HEK293 (cell line): Measurements from ENCODE around the gene SECTM1.

Source experiments
- CTCF ChIA-PET: fragments of 350-600 bp; formaldehyde crosslinking; extraction: SDS; loops from one replicate; lab custom pipeline; 2021; ENCODE audit warnings: antibody characterized with exemption; lab: Yijun Ruan, JAX
- POLR2A ChIA-PET: fragments of 300-600 bp; formaldehyde crosslinking; extraction: SDS; loops from one replicate; lab custom pipeline; 2020; ENCODE audit warnings: antibody characterized with exemption, inconsistent platforms; lab: Yijun Ruan, JAX
- H3K27ac ChIP-seq: fragments of 200-500 bp; sonication (Bioruptor generic); 2 replicates; pipeline ENCODE4 v1.5.1; 2014; ENCODE audit warnings: low read depth, low read length, control low read depth, inconsistent platforms; ENCODE audit errors: extremely low read depth
- H3K36me3 ChIP-seq, 2 experiments: fragments of 200-500 bp in 1 of 2; sonication (Bioruptor generic) in 1 of 2; 1 replicate in 1 of 2; 2 replicates in 1 of 2; pipeline ENCODE4 v1.5.1; 2014 to 2017; ENCODE audit warnings: inconsistent platforms in 2 of 2, low read length in 2 of 2; ENCODE audit not compliant: control insufficient read depth in 2 of 2, insufficient read depth in 1 of 2
- H3K4me1 ChIP-seq: fragments of 200-500 bp; sonication (Bioruptor generic); 2 replicates; pipeline ENCODE4 v1.5.1; 2014; ENCODE audit warnings: mild to moderate bottlenecking, low read length, inconsistent platforms; ENCODE audit not compliant: control insufficient read depth, insufficient read depth
- H3K4me3 ChIP-seq: 2 replicates; pipeline ENCODE4 v1.5.1; 2011; ENCODE audit warnings: low read depth, mild to moderate bottlenecking, control low read depth, low read length, moderate library complexity
- H3K9me3 ChIP-seq: fragments of 200-500 bp; sonication (Bioruptor generic); 2 replicates; pipeline ENCODE4 v1.5.1; 2014; ENCODE audit warnings: low read depth, low read length, inconsistent platforms; ENCODE audit not compliant: control insufficient read depth, insufficient read depth
- MYNN ChIP-seq: fragments of 450-650 bp; formaldehyde crosslinking; IDR thresholded peaks from 2 replicates; pipeline ENCODE4 v1.5.1; 2016; ENCODE audit warnings: missing biosample characterization, missing genetic modification characterization, borderline replicate concordance
- SCRT1 ChIP-seq: fragments of 450-650 bp; formaldehyde crosslinking; IDR thresholded peaks from 2 replicates; pipeline ENCODE4 v1.5.1; 2016; ENCODE audit warnings: missing biosample characterization, missing genetic modification characterization, borderline replicate concordance
- SP2 ChIP-seq: fragments of 450-650 bp; formaldehyde crosslinking; IDR thresholded peaks from 2 replicates; pipeline ENCODE4 v1.5.1; 2016; ENCODE audit warnings: missing biosample characterization, missing genetic modification characterization
- TCF7L2 ChIP-seq: IDR thresholded peaks from 2 replicates; pipeline ENCODE4 v1.6.1; 2011; ENCODE audit warnings: low read depth, mild to moderate bottlenecking, inconsistent platforms, low read length, moderate library complexity, borderline replicate concordance
- YY2 ChIP-seq: fragments of 450-650 bp; formaldehyde crosslinking; IDR thresholded peaks from 2 replicates; pipeline ENCODE4 v1.5.1; 2016; ENCODE audit warnings: missing biosample characterization, missing genetic modification characterization
- ZFHX2 ChIP-seq: fragments of 450-650 bp; formaldehyde crosslinking; conservative IDR thresholded peaks from 2 replicates; pipeline ENCODE4 v1.5.1; 2016; ENCODE audit warnings: missing biosample characterization, missing genetic modification characterization
- ZNF292 ChIP-seq: fragments of 450-650 bp; formaldehyde crosslinking; IDR thresholded peaks from 2 replicates; pipeline ENCODE4 v1.5.1; 2016; ENCODE audit warnings: low read depth, missing biosample characterization, missing genetic modification characterization, borderline replicate concordance
- ZNF600 ChIP-seq: fragments of 450-650 bp; formaldehyde crosslinking; IDR thresholded peaks from 2 replicates; pipeline ENCODE4 v1.5.1; 2016; ENCODE audit warnings: missing biosample characterization, missing genetic modification characterization
- ZNF654 ChIP-seq: fragments of 450-650 bp; formaldehyde crosslinking; IDR thresholded peaks from 2 replicates; pipeline ENCODE4 v1.5.1; 2016; ENCODE audit warnings: low read depth, missing biosample characterization, missing genetic modification characterization
- ZNF76 ChIP-seq: fragments of 450-650 bp; formaldehyde crosslinking; IDR thresholded peaks from 2 replicates; pipeline ENCODE4; 2016; ENCODE audit warnings: low read depth, missing biosample characterization, missing genetic modification characterization, borderline replicate concordance
- TF ChIP-seq, protein P1 (sequence below): fragments of 450-650 bp; formaldehyde crosslinking; IDR thresholded peaks from 2 replicates; pipeline ENCODE4 v1.5.1; 2016; ENCODE audit warnings: missing biosample characterization, missing genetic modification characterization, borderline replicate concordance
- TF ChIP-seq, protein P2 (sequence below): fragments of 450-650 bp; formaldehyde crosslinking; IDR thresholded peaks from 2 replicates; pipeline ENCODE4 v1.5.1; 2016; ENCODE audit warnings: missing biosample characterization, missing genetic modification characterization
- TF ChIP-seq, protein P3 (sequence below): fragments of 450-650 bp; formaldehyde crosslinking; IDR thresholded peaks from 2 replicates; pipeline ENCODE4 v1.5.1; 2016; ENCODE audit warnings: missing biosample characterization, missing genetic modification characterization
- TF ChIP-seq, protein P4 (sequence below): fragments of 450-650 bp; formaldehyde crosslinking; IDR thresholded peaks from 2 replicates; pipeline ENCODE4 v1.5.1; 2016; ENCODE audit warnings: missing biosample characterization, missing genetic modification characterization

SECTM1 gene

DNA sequence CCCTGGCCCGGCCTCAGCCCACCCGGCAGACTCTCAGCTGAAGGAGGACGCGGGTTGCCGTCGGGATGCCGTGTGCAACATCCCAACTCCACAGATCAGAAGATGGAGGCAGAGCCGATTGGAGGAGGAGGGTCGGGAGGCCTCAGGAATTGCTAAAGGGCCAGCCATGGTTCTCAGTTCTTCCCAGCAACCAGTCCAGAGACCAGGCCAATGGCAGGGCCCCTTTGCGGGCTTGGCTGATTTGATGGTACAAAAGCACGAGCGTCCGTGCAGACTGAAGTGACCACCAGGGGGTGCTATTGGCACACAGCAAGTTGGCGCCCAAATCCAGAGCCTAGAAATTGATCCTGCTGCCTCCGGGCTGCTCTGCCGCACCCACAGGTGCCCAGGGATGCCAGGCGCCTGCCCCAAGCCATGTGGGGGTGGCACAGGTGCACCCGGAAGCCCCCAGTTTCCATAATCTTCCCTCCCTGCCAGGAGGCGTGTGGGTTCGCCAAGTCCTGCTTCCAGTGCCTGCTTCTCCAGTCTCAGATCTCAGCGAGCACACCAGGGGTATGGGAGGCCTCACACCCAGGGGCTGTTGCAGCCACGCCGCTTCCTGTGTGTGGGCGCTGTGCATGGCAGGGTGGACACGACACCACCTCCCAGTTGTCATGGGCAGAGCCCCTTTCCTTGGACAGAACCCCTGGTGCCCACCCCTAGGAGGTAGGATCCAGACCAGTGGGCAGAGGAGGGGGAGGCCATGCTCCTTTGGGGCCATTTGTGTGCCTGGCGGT lies 18.3 kb upstream of the SECTM1 start (continued):
- TF ChIP-seq YY2 (tag by site-specific recombination) (no peak), ZNF654 (tag by site-specific recombination) (peak; percentile 91), SP2 (tag by site-specific recombination) (no peak), ZNF600 (peak; percentile 88), SCRT1 (tag by site-specific recombination) (peak; percentile 95), MYNN (tag by site-specific recombination) (no peak), ZFHX2 (peak; percentile 50)
- TF ChIP-seq, protein P1, sequence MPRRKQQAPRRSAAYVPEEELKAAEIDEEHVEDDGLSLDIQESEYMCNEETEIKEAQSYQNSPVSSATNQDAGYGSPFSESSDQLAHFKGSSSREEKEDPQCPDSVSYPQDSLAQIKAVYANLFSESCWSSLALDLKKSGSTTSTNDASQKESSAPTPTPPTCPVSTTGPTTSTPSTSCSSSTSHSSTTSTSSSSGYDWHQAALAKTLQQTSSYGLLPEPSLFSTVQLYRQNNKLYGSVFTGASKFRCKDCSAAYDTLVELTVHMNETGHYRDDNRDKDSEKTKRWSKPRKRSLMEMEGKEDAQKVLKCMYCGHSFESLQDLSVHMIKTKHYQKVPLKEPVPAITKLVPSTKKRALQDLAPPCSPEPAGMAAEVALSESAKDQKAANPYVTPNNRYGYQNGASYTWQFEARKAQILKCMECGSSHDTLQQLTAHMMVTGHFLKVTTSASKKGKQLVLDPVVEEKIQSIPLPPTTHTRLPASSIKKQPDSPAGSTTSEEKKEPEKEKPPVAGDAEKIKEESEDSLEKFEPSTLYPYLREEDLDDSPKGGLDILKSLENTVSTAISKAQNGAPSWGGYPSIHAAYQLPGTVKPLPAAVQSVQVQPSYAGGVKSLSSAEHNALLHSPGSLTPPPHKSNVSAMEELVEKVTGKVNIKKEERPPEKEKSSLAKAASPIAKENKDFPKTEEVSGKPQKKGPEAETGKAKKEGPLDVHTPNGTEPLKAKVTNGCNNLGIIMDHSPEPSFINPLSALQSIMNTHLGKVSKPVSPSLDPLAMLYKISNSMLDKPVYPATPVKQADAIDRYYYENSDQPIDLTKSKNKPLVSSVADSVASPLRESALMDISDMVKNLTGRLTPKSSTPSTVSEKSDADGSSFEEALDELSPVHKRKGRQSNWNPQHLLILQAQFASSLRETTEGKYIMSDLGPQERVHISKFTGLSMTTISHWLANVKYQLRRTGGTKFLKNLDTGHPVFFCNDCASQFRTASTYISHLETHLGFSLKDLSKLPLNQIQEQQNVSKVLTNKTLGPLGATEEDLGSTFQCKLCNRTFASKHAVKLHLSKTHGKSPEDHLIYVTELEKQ (tag by site-specific recombination), result no peak
- TF ChIP-seq, protein P2, sequence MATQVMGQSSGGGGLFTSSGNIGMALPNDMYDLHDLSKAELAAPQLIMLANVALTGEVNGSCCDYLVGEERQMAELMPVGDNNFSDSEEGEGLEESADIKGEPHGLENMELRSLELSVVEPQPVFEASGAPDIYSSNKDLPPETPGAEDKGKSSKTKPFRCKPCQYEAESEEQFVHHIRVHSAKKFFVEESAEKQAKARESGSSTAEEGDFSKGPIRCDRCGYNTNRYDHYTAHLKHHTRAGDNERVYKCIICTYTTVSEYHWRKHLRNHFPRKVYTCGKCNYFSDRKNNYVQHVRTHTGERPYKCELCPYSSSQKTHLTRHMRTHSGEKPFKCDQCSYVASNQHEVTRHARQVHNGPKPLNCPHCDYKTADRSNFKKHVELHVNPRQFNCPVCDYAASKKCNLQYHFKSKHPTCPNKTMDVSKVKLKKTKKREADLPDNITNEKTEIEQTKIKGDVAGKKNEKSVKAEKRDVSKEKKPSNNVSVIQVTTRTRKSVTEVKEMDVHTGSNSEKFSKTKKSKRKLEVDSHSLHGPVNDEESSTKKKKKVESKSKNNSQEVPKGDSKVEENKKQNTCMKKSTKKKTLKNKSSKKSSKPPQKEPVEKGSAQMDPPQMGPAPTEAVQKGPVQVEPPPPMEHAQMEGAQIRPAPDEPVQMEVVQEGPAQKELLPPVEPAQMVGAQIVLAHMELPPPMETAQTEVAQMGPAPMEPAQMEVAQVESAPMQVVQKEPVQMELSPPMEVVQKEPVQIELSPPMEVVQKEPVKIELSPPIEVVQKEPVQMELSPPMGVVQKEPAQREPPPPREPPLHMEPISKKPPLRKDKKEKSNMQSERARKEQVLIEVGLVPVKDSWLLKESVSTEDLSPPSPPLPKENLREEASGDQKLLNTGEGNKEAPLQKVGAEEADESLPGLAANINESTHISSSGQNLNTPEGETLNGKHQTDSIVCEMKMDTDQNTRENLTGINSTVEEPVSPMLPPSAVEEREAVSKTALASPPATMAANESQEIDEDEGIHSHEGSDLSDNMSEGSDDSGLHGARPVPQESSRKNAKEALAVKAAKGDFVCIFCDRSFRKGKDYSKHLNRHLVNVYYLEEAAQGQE (tag by site-specific recombination), result peak; percentile 30; the same call in 1 of the 2 replicates
- TF ChIP-seq, protein P3, sequence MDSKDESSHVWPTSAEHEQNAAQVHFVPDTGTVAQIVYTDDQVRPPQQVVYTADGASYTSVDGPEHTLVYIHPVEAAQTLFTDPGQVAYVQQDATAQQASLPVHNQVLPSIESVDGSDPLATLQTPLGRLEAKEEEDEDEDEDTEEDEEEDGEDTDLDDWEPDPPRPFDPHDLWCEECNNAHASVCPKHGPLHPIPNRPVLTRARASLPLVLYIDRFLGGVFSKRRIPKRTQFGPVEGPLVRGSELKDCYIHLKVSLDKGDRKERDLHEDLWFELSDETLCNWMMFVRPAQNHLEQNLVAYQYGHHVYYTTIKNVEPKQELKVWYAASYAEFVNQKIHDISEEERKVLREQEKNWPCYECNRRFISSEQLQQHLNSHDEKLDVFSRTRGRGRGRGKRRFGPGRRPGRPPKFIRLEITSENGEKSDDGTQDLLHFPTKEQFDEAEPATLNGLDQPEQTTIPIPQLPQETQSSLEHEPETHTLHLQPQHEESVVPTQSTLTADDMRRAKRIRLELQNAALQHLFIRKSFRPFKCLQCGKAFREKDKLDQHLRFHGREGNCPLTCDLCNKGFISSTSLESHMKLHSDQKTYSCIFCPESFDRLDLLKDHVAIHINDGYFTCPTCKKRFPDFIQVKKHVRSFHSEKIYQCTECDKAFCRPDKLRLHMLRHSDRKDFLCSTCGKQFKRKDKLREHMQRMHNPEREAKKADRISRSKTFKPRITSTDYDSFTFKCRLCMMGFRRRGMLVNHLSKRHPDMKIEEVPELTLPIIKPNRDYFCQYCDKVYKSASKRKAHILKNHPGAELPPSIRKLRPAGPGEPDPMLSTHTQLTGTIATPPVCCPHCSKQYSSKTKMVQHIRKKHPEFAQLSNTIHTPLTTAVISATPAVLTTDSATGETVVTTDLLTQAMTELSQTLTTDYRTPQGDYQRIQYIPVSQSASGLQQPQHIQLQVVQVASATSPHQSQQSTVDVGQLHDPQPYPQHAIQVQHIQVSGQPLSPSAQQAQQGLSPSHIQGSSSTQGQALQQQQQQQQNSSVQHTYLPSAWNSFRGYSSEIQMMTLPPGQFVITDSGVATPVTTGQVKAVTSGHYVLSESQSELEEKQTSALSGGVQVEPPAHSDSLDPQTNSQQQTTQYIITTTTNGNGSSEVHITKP (tag by site-specific recombination), result no peak
- TF ChIP-seq, all 188 proteins: peak for 22

DNA sequence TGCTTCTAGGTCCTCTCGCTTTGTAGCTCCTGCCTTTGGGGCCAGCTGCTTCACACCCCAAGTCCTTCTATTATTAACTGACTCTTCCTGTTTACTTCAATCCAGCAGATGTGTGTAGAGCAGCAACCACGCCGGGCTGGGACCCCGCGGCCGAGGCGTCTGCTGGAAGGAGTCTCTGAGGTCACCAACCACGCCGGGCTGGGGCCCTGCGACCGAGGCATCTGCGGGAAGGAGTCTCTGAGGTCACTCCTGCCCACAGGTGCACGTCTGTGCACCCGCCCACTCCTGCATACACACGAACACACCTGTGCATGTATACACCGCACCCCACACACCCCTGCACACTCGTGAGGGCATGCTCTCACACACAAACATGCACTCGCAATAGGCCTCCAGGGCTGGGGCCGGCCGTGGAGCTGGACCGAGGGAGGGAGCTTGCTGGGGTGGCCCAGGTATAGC lies 17.7 kb upstream of the SECTM1 start:
- Histone ChIP-seq H3K36me3 (no peaks in the 10 kb centered on the region), H3K9me3 (no peaks in the 10 kb centered on the region), H3K27ac (no peak overlapping the region), H3K4me3 (no peak overlapping the region), H3K4me1 (no peaks in the 10 kb centered on the region)
- POLR2A ChIA-PET, result no interaction called here
- CTCF ChIA-PET, result interaction anchor here (0.6 to 3.2 kb wide), 32 partner anchors 8 to 841 kb away, joined by 3 to 15 read pairs (median 4); partner anchors contain the start of gene HEXD
- TF ChIP-seq ZNF76 (no peak), ZNF292 (no peak), TCF7L2 (no peak)
- TF ChIP-seq, protein P4, sequence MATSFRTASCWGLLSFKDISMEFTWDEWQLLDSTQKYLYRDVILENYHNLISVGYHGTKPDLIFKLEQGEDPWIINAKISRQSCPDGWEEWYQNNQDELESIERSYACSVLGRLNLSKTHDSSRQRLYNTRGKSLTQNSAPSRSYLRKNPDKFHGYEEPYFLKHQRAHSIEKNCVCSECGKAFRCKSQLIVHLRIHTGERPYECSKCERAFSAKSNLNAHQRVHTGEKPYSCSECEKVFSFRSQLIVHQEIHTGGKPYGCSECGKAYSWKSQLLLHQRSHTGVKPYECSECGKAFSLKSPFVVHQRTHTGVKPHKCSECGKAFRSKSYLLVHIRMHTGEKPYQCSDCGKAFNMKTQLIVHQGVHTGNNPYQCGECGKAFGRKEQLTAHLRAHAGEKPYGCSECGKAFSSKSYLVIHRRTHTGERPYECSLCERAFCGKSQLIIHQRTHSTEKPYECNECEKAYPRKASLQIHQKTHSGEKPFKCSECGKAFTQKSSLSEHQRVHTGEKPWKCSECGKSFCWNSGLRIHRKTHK (tag by site-specific recombination), result no peak
- TF ChIP-seq, all 188 proteins: peak for 0
